ENCODE measurements around the gene ANKS1B. TPM values are rescaled to one million over a fixed set of nuclear protein-coding genes. Genes with fewer than 3 reads are reported as not detected.

The ANKS1B gene
- total and polyA plus RNA-seq, 7 donors, result 1.0 to 57.3 (median 30.1) TPM; not detected in 1

DNA sequence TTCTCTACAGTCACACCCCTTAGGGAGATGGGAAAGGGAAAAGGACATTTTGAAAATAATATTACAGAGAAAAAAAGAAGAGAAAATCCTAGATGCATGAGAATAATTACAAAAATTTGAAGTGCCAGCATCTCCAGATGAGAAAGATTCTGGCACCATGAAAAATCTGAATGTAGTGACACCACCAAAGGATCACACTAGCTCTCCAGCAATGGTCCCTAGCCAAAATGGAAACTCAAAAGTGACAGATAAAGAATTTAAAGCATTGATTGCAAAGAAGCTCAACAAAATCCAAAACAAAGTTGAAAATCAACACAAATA, 364.6 kb downstream of the ANKS1B start:
- no peaks in the 10 kb centered on the region for H3K36me3 ChIP-seq
- H3K27ac ChIP-seq, result no peak overlapping the region
- H3K4me1 ChIP-seq, result no peaks in the 10 kb centered on the region
- peaks cover 0 to 5% (median 2%) of the 10 kb centered on the region in 4 donors for H3K9me3 ChIP-seq
- no peaks in the 10 kb centered on the region for H3K27me3 ChIP-seq
- intact Hi-C loops (cut with DNase I), result no loop called here
- H3K4me3 ChIP-seq, result no peak overlapping the region
- TF ChIP-seq POLR2AphosphoS5 (IDR thresholded peaks at IDR 0.05), result no peak
- TF ChIP-seq POLR2A (IDR thresholded peaks at IDR 0.05), result no peak
- no peak for TF ChIP-seq CTCF (IDR thresholded peaks at IDR 0.05)
- no peak for TF ChIP-seq EP300 (IDR thresholded peaks at IDR 0.05)
- DNase-seq, result no peak

DNA sequence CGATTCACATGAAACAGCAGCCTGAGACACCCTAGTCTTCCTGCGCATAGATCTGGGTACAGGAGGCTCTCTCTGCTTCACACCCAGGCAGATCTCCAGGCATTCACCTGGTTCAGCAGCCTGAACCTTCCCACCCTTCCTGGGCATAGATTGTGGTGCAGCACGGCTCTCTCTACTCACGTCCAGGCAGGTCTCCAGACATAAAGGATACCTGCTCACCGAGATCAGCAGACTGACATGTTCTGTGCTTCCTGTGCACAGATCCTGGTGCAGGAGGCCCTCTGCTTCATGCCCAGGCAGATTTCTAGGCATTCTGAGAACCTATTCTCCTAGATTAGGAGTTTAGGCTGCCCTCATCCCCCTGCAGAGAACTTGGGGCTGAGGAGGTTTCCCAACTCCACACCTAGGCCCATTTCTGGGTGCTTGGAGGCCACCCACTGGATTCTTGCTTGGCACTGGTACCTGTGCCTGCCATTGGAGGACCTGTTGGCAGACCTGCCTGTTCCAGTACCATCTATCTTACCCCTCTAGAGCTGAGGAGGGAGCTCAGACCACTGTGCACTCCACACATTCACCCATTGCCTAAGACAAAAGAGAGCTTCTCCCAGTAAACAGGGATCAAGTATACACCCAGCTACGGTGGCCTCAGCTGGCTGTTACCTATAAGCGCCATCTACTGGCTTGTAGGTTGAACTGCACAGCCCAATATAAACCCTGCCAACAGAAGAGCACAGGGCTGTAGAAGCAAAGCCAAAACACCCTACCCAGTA, 365.2 kb downstream of the ANKS1B start:
- no peak for TF ChIP-seq EP300 (IDR thresholded peaks at IDR 0.05)
- TF ChIP-seq CTCF (IDR thresholded peaks at IDR 0.05), result no peak
- TF ChIP-seq POLR2A (IDR thresholded peaks at IDR 0.05), result no peak
- no peak for TF ChIP-seq POLR2AphosphoS5 (IDR thresholded peaks at IDR 0.05)
- H3K9me3 ChIP-seq, result peaks cover 0 to 5% (median 2%) of the 10 kb centered on the region in 4 donors
- H3K36me3 ChIP-seq, result no peaks in the 10 kb centered on the region
- DNase-seq, result no peak
- no peaks in the 10 kb centered on the region for H3K27me3 ChIP-seq
- H3K4me1 ChIP-seq, result no peaks in the 10 kb centered on the region
- H3K4me3 ChIP-seq, result no peak overlapping the region
- intact Hi-C loops (cut with DNase I), result no loop called here
- 60 to 65% methylated on average over 7 of the region's 7 CpGs for WGBS, 2 donors
- H3K27ac ChIP-seq, result no peak overlapping the region

DNA sequence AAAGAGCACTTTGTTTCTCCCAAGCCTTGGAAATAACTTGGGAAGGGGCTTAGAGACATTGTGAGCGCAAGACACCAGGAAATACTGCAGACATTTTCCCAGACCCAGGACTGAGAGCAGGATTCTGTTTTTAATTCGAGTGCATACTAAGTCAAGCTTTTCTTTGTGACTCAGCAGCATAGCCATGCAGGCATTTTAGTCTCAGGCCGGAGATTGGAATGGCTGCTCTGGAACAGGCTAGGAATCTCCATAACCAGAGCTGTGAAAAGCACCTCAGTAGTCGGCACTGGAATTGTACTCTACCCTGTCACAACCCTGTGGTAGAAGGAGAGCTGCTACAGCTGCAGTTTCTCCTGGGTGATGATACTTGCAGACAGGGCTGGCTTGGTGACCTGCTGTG, 366.1 kb downstream of the ANKS1B start:
- no peak for DNase-seq
- Histone ChIP-seq H3K4me3 (no peak overlapping the region), H3K4me1 (no peaks in the 10 kb centered on the region), H3K27ac (no peak overlapping the region), H3K27me3 (no peaks in the 10 kb centered on the region), H3K36me3 (no peaks in the 10 kb centered on the region), H3K9me3 (peaks cover 0 to 5% (median 2%) of the 10 kb centered on the region in 4 donors)
- intact Hi-C loops (cut with DNase I), result no loop called here
- 77 to 88% methylated on average over 4 of the region's 4 CpGs for WGBS, 2 donors
- no peak for TF ChIP-seq POLR2AphosphoS5 (IDR thresholded peaks at IDR 0.05)
- TF ChIP-seq POLR2A (IDR thresholded peaks at IDR 0.05), result no peak
- TF ChIP-seq CTCF (IDR thresholded peaks at IDR 0.05), result no peak
- TF ChIP-seq EP300 (IDR thresholded peaks at IDR 0.05), result no peak

DNA sequence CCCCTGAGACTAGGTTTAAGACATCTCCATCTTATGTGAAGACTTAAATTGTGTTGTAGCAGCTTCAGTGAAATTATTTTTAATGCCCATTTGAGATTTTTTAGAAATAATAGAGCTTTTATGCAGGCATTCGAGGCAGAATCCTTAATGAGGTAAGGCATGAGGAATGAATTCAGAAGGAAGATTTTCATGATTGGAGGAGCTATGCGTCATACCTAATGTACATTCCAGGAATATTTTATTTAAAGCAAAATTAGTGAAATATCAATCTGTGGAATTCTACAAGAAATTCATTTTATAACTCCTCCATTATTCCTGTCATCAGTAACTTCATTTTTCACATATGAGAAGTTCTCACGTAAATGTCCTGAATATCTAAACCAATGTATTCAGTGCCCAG, 373.1 kb downstream of the ANKS1B start:
- no peak for DNase-seq
- Histone ChIP-seq H3K27ac (no peak overlapping the region), H3K4me3 (no peak overlapping the region), H3K27me3 (no peaks in the 10 kb centered on the region), H3K36me3 (no peaks in the 10 kb centered on the region), H3K4me1 (no peaks in the 10 kb centered on the region), H3K9me3 (no peaks in the 10 kb centered on the region)
- TF ChIP-seq POLR2AphosphoS5 (IDR thresholded peaks at IDR 0.05), result no peak
- no peak for TF ChIP-seq CTCF (IDR thresholded peaks at IDR 0.05)
- no peak for TF ChIP-seq EP300 (IDR thresholded peaks at IDR 0.05)
- no peak for TF ChIP-seq POLR2A (IDR thresholded peaks at IDR 0.05)
- 88 to 90% methylated on average over 3 of the region's 3 CpGs for WGBS, 2 donors
- intact Hi-C loops (cut with DNase I), result no loop called here

GRCh38 chr12:99611117-99611516, 373.6 kb downstream of the ANKS1B start:
- no peak overlapping the region for H3K4me3 ChIP-seq
- TF ChIP-seq EP300 (IDR thresholded peaks at IDR 0.05) (no peak), POLR2A (IDR thresholded peaks at IDR 0.05) (no peak), CTCF (IDR thresholded peaks at IDR 0.05) (no peak), POLR2AphosphoS5 (IDR thresholded peaks at IDR 0.05) (no peak)
- no peaks in the 10 kb centered on the region for H3K36me3 ChIP-seq
- no peaks in the 10 kb centered on the region for H3K9me3 ChIP-seq
- no peak for DNase-seq
- no peaks in the 10 kb centered on the region for H3K4me1 ChIP-seq
- WGBS, 2 donors, result 62 to 67% methylated on average over 3 of the region's 3 CpGs
- H3K27ac ChIP-seq, result no peak overlapping the region
- H3K27me3 ChIP-seq, result no peaks in the 10 kb centered on the region
- intact Hi-C loops (cut with DNase I), result no loop called here
